Small intestine (tissue), 16 donors: ENCODE data around the gene OR8B8. TPM values are rescaled to one million over a fixed set of nuclear protein-coding genes. Genes with fewer than 3 reads are reported as not detected.
A peak's percentile ranks its signal among the peaks of the same experiment; 100 is the strongest.

ENCODE experiments used
- DNase-seq, 2 donors: peaks; one replicate each; pipeline versions ENCODE4 v3.0.0 to v3.0.0-alpha.2; 2013
- FAIRE-seq: peaks from 2 replicates; lab custom pipeline; 2012; peaks lifted over from hg19 to GRCh38; lab: Jason Lieb, UNC
- H3K27ac ChIP-seq, 3 donors: one replicate each; pipeline ENCODE4 v1.5.1; 2013; ENCODE audit warnings: low read length in 2 of 3, mild to moderate bottlenecking in 2 of 3, control low read depth in 1 of 3, inconsistent platforms in 1 of 3, low read depth in 1 of 3, moderate library complexity in 1 of 3
- H3K27me3 ChIP-seq, 3 donors: one replicate each; pipeline ENCODE4 v1.6.1; 2013; ENCODE audit warnings: low read length in 3 of 3, inconsistent platforms in 1 of 3; ENCODE audit not compliant: control insufficient read depth in 3 of 3, insufficient read depth in 3 of 3
- H3K36me3 ChIP-seq, 3 donors: one replicate each; pipeline ENCODE4 v1.6.1; 2013; ENCODE audit warnings: low read length in 3 of 3, inconsistent platforms in 1 of 3, low read depth in 1 of 3, mild to moderate bottlenecking in 1 of 3, moderate library complexity in 1 of 3; ENCODE audit not compliant: control insufficient read depth in 3 of 3, insufficient read depth in 2 of 3
- H3K4me1 ChIP-seq, 3 donors: one replicate each; pipeline ENCODE4 v1.6.1; 2013; ENCODE audit warnings: low read length in 2 of 3, inconsistent platforms in 1 of 3, low read depth in 1 of 3, mild to moderate bottlenecking in 1 of 3, moderate library complexity in 1 of 3; ENCODE audit not compliant: control insufficient read depth in 3 of 3, insufficient read depth in 2 of 3
- H3K4me3 ChIP-seq, 3 donors: one replicate each; pipeline ENCODE4 v1.5.1; 2013; ENCODE audit warnings: low read length in 3 of 3, control low read depth in 1 of 3, inconsistent platforms in 1 of 3, low read depth in 1 of 3, mild to moderate bottlenecking in 1 of 3, moderate library complexity in 1 of 3
- H3K9me3 ChIP-seq, 2 donors: one replicate each; pipeline ENCODE4 v1.6.1; 2013; ENCODE audit warnings: low read depth in 1 of 2, low read length in 1 of 2; ENCODE audit not compliant: control insufficient read depth in 2 of 2, insufficient read depth in 1 of 2
- WGBS, 3 donors: extraction: QIAGEN DNeasy Blood & Tissue Kit; methylation state at CpG; one replicate each; pipeline ENCODE4 v1.1.7; 2013; 5-methylcytosine and 5-hydroxymethylcytosine counted together
- long read RNA-seq, 10 donors: transcript quantifications; one replicate each; lab custom pipeline, GENCODE V29; 2026
- polyA plus RNA-seq, 4 donors: library from polyadenylated mRNA; stranded (reverse) in 3 of 4; unstranded in 1 of 4; fragments of 200-250 nt in 3 of 4; fragments of 120-200 nt in 1 of 4; gene quantifications; one replicate each; pipeline versions ENCODE4 v1.2.1 to v1.2.3, GENCODE V29; 2013
- donor health status: healthy with polysubstance abuse.
- donor health status: control.
- donor health status: control.
- donor health status: Bipolar disorder and iron deficiency.
- donor health status: healthy.

Gene OR8B8, protein sequence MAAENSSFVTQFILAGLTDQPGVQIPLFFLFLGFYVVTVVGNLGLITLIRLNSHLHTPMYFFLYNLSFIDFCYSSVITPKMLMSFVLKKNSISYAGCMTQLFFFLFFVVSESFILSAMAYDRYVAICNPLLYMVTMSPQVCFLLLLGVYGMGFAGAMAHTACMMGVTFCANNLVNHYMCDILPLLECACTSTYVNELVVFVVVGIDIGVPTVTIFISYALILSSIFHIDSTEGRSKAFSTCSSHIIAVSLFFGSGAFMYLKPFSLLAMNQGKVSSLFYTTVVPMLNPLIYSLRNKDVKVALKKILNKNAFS
- not detected for polyA plus RNA-seq
- long read RNA-seq, donor 1 = 0 reads
- long read RNA-seq, donor 2 = 0 reads
- long read RNA-seq, donor 3 = 0 reads
- long read RNA-seq, donor 4 = 0 reads
- long read RNA-seq, donor 5 = 0 reads
- long read RNA-seq, donor 6 = 0 reads
- long read RNA-seq, donor 7 = 0 reads
- long read RNA-seq, donor 8 = 0 reads
- long read RNA-seq, donor 9 = 0 reads
- long read RNA-seq, donor 10 = 0 reads

DNA sequence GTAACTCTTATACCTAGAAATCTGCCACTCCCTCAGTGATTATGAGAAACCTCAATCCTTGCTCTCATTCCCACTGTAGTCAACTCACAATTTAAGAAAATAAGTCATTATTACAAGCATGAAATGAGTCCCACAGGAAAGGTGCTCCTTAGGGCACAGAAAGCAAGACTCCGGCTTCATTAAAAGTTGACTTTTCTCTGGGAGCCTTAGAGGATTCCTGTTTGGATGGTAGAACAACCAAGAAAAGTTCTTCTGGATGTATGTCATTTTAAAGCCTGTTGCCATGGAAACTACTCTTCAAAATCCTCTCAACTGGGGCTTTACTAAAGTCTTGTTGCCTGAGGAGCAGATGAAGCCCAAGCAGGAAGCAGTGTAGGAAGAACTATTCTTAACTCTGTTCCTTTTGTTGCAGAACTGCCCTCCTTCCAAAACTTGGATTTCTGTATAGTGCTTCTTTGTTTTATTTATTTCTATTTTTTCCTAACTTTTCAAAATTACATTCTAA, at the start of gene OR8B8:
TSS of gene OR8B8 (minus strand) at position 51 of the 505 bp plus-strand sequence. CDS start 4,611 bp downstream, outside the sequence.
- no peak within 1 kb of the TSS for H3K27ac ChIP-seq
- no peaks in the 10 kb centered on the region for H3K4me1 ChIP-seq
- H3K9me3 ChIP-seq = no peaks in the 10 kb centered on the region
- DNase-seq (no peak), FAIRE-seq (no peak)
- WGBS, 3 donors = 92 to 98% (median 97%) methylated on average over 1 of the region's 1 CpG
- no peaks in the 10 kb centered on the region for H3K36me3 ChIP-seq
- no peak within 1 kb of the TSS for H3K4me3 ChIP-seq
- H3K27me3 ChIP-seq = no peaks in the 10 kb centered on the region

DNA sequence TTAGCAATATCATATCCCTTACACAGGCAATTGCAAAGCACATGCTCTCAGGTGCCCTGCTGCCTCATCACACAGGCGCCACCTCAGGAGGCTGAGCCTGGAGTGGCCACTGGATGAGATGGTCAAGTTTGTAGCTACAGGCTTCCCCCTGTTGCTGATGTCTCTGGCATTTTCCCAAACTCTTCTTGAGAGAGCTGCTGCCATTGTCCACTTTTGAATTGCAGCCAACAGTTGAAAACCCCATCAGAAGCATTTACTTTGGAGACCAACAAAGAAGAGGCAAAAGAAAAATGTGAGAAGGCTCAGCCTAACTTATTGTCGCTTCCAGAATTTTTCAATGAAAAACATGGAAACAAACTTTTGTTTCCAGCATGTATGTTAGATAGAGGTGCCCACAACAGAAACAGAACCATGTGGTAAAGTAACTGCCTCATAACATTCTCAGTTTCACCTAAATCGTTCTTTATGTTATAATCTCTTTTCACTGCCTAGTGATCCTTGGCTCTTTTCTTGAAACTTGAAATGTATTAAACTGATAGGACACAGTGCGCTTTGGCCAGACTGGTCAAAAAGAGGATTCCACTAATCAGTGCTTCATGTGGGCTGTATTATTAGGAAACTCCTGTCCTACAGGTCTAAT, 47.6 kb upstream of the OR8B8 start:
- WGBS, 3 donors = 84 to 88% (median 84%) methylated on average over 4 of the region's 4 CpGs
- Histone ChIP-seq H3K9me3 (no peaks in the 10 kb centered on the region), H3K4me1 (no peaks in the 10 kb centered on the region), H3K4me3 (no peak overlapping the region), H3K27ac (no peak overlapping the region), H3K27me3 (no peaks in the 10 kb centered on the region), H3K36me3 (no peaks in the 10 kb centered on the region)
- FAIRE-seq (no peak), DNase-seq (no peak)

DNA sequence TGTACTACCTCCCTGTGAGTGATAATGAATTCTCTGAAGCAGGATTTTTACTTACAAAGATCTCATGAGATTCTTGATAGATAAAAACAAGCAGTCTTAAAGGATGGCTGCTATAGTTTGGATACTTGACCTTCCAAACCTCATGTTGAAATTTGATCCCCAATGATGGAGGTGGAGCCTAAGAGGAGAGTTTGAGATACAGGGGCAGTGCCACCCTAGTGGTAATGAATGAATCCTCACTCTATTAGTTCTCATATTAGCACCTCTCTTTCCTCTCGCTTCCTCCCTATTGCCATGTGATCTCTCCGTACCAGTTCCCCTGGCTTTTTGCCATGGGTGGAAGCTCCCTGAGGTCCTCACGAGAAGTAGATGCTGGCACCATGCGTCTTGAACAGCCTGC, 37.9 kb upstream of the OR8B8 start:
- Histone ChIP-seq H3K4me1 (no peaks in the 10 kb centered on the region), H3K27me3 (no peaks in the 10 kb centered on the region), H3K4me3 (no peak overlapping the region), H3K27ac (no peak overlapping the region), H3K36me3 (no peaks in the 10 kb centered on the region), H3K9me3 (no peaks in the 10 kb centered on the region)
- 73 to 74% (median 74%) methylated on average over 3 to 4 of the region's 4 CpGs for WGBS, 3 donors
- DNase-seq = no peak
- no peak for FAIRE-seq

DNA sequence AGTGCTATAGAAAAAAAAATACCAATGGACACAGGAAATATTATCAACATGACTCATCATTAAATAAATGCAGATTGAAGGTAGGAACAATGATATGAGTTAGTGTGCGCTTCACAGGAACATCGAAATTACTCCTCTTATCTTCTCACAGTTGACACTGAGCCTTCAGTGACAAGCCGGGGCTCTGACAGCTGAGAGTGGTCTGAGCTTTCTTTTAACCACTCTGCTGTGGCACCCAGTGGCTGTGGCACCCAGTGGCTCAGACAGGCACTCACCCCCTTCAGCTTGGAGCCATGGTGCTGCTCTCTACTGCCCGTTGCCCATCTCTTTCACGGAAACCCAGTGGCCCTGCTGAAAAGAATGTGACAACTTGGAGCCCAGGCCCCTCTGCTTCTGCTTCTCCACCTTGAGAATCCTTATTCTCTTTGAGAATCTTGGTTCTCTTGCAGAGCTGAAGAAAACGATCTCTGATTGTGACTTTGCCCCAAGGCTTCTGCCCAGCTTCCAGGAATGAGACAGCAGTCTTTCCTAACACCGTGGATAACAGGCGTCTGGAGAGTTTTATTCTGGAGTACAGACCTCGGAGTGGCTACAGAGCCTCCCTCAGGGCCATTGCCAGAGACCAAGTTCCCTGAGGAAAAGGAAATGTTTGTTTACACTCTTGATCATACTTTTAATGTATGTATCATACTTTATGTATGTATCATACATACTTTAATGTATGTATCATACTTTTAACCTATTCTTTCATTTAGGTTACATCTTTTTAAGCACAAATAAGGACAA, 37.1 kb upstream of the OR8B8 start:
- WGBS, 3 donors = 56 to 65% (median 62%) methylated on average over 9 of the region's 9 CpGs
- H3K9me3 ChIP-seq = no peaks in the 10 kb centered on the region
- no peak overlapping the region for H3K27ac ChIP-seq
- H3K27me3 ChIP-seq = no peaks in the 10 kb centered on the region
- no peaks in the 10 kb centered on the region for H3K36me3 ChIP-seq
- no peaks in the 10 kb centered on the region for H3K4me1 ChIP-seq
- no peak for DNase-seq
- no peak overlapping the region for H3K4me3 ChIP-seq
- FAIRE-seq = no peak

DNA sequence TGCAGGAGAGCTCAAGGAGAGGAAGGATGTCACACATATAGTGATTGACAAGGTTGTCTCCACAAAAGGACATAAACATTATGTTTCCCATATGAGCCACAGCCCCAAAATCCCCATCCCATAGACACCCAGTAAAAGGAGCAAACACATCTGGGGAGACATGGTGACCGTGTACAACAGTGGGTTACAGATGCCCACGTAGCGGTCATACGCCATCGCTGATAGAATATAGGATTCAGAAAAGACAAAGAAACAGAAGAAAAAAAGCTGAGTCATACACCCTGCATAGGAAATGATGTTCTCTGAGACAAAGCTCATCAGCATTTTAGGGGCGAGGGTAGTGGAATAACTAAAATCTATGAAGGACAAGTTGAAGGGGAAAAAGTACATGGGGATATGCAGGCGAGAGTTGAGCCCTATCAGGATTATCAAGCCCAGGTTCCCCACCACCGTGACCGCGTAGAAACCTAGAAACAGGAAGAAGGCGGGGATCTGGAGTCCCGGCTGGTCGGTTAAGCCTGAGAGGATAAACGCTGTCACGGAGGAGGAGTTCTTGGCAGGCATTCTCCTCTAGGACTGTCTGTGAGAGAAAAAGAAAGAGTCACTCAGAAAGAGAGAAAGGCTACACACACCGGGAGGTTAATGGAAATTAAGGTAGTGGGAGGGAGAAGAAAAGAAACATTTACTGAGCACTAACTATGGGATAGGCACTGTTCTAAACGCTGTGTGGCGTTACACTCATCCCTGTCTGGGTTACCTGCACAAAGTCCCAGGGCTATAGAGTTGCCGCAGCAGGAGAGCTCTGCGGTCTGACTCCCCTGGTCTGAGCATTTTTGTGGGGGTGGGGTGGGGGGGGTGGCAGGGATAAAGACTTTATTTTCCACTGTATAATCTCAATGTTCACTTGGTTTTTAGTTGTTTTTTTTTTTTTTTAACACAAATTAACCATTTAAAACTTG, 36.1 kb upstream of the OR8B8 start:
- H3K4me3 ChIP-seq = no peak overlapping the region
- DNase-seq (peak; percentile 2 to 8), FAIRE-seq (no peak)
- 28 to 33% (median 30%) methylated on average over 20 of the region's 20 CpGs for WGBS, 3 donors
- H3K27me3 ChIP-seq = no peaks in the 10 kb centered on the region
- H3K4me1 ChIP-seq = no peaks in the 10 kb centered on the region
- H3K27ac ChIP-seq = no peak overlapping the region
- no peaks in the 10 kb centered on the region for H3K36me3 ChIP-seq
- H3K9me3 ChIP-seq = no peaks in the 10 kb centered on the region

DNA sequence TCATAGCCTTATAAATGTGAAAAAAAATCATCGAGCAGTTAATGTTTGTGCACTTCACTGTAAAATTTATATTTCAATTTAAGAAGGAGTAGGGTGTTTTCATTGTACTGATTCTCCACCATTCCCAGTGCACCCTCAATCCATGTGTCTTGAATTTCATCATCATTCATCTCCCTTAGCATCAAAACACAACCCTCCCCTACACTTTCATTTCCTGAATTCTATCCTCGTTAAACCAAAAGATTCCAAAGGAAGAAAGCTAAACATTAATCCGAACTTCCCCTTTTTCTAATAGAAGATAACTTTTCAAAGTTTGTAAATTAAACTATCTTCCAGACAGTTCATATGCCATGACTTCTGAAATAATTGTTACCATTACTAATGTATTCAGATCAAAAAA, 34.1 kb upstream of the OR8B8 start:
- no peaks in the 10 kb centered on the region for H3K4me1 ChIP-seq
- no peaks in the 10 kb centered on the region for H3K27me3 ChIP-seq
- 65 to 77% (median 73%) methylated on average over 3 of the region's 3 CpGs for WGBS, 3 donors
- FAIRE-seq = no peak
- DNase-seq = no peak
- no peak overlapping the region for H3K27ac ChIP-seq
- no peaks in the 10 kb centered on the region for H3K9me3 ChIP-seq
- H3K36me3 ChIP-seq = no peaks in the 10 kb centered on the region
- no peak overlapping the region for H3K4me3 ChIP-seq

DNA sequence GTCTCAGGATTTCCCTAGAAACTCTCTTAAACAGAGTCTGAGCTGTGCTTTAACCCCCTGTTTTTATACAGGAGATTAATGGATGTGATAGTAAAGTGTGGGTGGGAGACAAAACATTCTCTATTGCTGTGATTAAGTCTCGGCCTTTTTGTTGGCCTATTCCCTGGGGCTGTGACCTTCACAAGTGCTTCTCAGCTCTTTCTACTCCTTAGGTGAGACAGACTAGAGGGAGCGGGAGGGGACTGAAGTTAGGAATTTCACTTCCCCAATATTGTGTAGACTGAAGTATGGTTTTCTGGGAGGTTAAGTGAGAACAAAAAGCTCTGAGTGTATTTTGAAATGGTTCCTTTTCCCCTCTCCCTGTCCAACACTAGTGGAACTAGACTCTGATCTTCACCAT, 29.8 kb upstream of the OR8B8 start:
- H3K27me3 ChIP-seq = no peaks in the 10 kb centered on the region
- 69 to 76% (median 69%) methylated on average over 2 of the region's 2 CpGs for WGBS, 3 donors
- H3K9me3 ChIP-seq = no peaks in the 10 kb centered on the region
- no peak overlapping the region for H3K27ac ChIP-seq
- H3K4me1 ChIP-seq = no peaks in the 10 kb centered on the region
- no peak for DNase-seq
- no peaks in the 10 kb centered on the region for H3K36me3 ChIP-seq
- H3K4me3 ChIP-seq = no peak overlapping the region
- FAIRE-seq = no peak
